GM12878 (cell line): ENCODE measurements around the gene PRM1. TPM values are rescaled to one million over a fixed set of nuclear protein-coding genes. Genes with fewer than 3 reads are reported as not detected.

Source experiments
- BMI1 ChIP-seq: fragments of 450-650 bp; IDR thresholded peaks from 2 replicates; pipeline ENCODE4 v1.6.1; 2016; ENCODE audit warnings: mild to moderate bottlenecking, moderate library complexity, borderline replicate concordance
- IKZF2 ChIP-seq, 2 experiments: fragments of 450-650 bp; IDR thresholded peaks; 2 replicates each; pipeline ENCODE4 v1.6.1; 2017; ENCODE audit warnings: mild to moderate bottlenecking in 2 of 2, moderate library complexity in 2 of 2
- PML ChIP-seq: IDR thresholded peaks from 2 replicates; pipeline ENCODE4 v1.6.1; 2012; ENCODE audit warnings: low read length, inconsistent platforms
- polyA plus RNA-seq, 11 experiments: library from polyadenylated mRNA; depleted of rRNA in 4 of 11; unstranded in 6 of 11; stranded (reverse) in 5 of 11; fragments of >200 nt; fragmentation: Nextera tagmentation in 4 of 11; fragmentation: Illumina TruSeq in 1 of 11; extraction: Ambion mirVana in 4 of 11; extraction: Trizol in 1 of 11; gene quantifications; 1 replicate in 1 of 11; 2 replicates in 10 of 11; pipeline versions ENCODE4 v1.2.1 to v1.2.3, GENCODE V29; 2011 to 2016; ENCODE audit warnings: inconsistent platforms in 2 of 11, missing spikeins in 2 of 11, low read depth in 1 of 11
- total RNA-seq, 4 experiments: library from RNA; depleted of rRNA in 3 of 4; stranded (reverse); fragments of >200 nt in 3 of 4; fragmentation: Illumina TruSeq in 1 of 4; extraction: Trizol in 1 of 4; gene quantifications; 2 replicates each; pipeline versions ENCODE4 v1.2.1 to v1.2.3, GENCODE V29; 2013 to 2021
- TF ChIP-seq, protein P1 (sequence below): fragments of 450-650 bp; formaldehyde crosslinking; IDR thresholded peaks from 2 replicates; pipeline ENCODE4 v1.5.0; 2022; ENCODE audit warnings: mild to moderate bottlenecking, missing genetic modification characterization
- TF ChIP-seq, protein P2 (sequence below): fragments of 450-650 bp; IDR thresholded peaks from 2 replicates; pipeline ENCODE4 v1.6.1; 2017; ENCODE audit warnings: mild to moderate bottlenecking

The PRM1 gene
- total and polyA plus RNA-seq, 10 of the 15 experiments (the other 5 are each of a cell fraction or from before 2014, with no cell fraction given): 0.20 TPM; not detected in 9

DNA sequence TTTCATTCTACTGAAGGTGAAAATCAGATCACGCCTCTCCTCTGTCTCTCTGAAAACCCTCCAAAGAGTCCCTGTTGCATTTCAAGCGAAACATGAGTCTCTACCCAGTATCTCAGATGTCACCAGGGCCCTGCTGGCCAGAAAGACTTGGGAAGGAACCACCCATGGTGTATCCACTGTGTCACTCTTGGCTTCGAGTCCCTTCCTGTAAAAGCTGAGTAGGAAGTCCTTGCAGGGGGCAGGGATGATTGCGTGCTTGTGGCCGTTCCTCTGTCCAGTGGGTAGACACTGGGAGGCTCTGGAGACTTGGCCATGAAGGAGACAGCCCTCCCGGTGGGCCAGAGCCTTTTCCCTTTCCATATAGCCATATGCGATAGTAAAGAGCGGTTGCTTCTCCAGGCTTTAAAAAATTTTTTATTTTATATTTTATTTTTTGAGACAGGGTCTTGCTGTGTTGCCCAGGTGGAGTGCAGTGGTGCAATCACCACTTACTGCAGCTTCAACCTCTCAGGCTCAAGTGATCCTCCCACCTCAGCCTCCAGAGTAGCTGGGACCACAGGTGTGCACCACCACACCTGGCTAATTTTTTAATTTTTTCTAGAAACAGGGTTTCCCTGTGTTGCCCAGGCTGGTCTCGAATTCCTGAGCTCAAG is 45.1 kb upstream of the PRM1 start (continued):
- TF ChIP-seq, protein P1, sequence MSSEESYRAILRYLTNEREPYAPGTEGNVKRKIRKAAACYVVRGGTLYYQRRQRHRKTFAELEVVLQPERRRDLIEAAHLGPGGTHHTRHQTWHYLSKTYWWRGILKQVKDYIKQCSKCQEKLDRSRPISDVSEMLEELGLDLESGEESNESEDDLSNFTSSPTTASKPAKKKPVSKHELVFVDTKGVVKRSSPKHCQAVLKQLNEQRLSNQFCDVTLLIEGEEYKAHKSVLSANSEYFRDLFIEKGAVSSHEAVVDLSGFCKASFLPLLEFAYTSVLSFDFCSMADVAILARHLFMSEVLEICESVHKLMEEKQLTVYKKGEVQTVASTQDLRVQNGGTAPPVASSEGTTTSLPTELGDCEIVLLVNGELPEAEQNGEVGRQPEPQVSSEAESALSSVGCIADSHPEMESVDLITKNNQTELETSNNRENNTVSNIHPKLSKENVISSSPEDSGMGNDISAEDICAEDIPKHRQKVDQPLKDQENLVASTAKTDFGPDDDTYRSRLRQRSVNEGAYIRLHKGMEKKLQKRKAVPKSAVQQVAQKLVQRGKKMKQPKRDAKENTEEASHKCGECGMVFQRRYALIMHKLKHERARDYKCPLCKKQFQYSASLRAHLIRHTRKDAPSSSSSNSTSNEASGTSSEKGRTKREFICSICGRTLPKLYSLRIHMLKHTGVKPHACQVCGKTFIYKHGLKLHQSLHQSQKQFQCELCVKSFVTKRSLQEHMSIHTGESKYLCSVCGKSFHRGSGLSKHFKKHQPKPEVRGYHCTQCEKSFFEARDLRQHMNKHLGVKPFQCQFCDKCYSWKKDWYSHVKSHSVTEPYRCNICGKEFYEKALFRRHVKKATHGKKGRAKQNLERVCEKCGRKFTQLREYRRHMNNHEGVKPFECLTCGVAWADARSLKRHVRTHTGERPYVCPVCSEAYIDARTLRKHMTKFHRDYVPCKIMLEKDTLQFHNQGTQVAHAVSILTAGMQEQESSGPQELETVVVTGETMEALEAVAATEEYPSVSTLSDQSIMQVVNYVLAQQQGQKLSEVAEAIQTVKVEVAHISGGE: no peak
- TF ChIP-seq IKZF2 (IDR thresholded peaks at IDR 0.05) (no peak), PML (no peak), BMI1 (no peak)
- TF ChIP-seq, protein P2, sequence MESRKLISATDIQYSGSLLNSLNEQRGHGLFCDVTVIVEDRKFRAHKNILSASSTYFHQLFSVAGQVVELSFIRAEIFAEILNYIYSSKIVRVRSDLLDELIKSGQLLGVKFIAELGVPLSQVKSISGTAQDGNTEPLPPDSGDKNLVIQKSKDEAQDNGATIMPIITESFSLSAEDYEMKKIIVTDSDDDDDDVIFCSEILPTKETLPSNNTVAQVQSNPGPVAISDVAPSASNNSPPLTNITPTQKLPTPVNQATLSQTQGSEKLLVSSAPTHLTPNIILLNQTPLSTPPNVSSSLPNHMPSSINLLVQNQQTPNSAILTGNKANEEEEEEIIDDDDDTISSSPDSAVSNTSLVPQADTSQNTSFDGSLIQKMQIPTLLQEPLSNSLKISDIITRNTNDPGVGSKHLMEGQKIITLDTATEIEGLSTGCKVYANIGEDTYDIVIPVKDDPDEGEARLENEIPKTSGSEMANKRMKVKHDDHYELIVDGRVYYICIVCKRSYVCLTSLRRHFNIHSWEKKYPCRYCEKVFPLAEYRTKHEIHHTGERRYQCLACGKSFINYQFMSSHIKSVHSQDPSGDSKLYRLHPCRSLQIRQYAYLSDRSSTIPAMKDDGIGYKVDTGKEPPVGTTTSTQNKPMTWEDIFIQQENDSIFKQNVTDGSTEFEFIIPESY: no peak
